Measurements from ENCODE around the gene LRTM2.

The LRTM2 gene

DNA sequence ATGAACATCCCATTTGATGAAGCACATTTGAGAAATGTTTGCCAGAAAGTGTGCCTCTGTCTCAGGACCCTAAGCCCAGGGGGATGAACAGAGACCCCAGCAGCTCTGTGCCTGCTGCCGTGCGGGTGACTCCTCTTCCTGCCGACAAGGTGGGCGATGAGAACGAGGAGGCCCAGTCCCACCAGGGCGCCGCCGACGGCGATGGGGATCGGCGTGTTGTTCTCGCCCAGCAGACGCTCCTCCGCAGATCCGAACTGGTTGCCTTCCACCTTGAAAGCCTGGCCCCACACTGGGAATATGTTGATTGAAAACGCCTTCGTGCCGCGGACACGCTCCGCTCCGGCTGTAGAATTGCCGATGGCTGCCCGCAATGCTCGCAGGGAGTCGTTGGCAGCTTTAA, 44.1 kb downstream of the LRTM2 start:
- DNase-seq (ENCODE audit: low read depth in 2 of 2, low spot score in 1 of 2), result no peak

DNA sequence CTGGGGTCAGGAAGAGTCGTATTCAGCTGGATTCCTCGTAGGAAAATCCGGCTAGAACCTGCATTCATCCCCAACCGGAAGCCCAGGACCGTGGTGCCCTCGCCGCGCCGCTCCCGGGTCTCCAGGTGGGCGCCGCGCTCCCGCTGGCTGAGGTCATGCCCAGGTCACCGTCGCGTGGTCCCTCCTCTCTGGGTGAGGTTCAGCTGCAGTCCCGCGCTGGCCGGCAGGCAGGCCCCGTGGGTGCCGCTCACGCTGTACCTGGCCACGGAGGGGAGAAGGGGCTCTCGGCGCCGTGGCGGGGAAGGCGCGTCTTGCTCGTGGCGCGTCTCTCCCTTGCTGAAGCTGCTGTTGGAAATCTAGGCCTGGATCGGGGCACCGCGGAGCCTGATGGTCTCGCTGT, 44.5 kb downstream of the LRTM2 start:
- no peak for DNase-seq (ENCODE audit: low read depth in 2 of 2, low spot score in 1 of 2)

DNA sequence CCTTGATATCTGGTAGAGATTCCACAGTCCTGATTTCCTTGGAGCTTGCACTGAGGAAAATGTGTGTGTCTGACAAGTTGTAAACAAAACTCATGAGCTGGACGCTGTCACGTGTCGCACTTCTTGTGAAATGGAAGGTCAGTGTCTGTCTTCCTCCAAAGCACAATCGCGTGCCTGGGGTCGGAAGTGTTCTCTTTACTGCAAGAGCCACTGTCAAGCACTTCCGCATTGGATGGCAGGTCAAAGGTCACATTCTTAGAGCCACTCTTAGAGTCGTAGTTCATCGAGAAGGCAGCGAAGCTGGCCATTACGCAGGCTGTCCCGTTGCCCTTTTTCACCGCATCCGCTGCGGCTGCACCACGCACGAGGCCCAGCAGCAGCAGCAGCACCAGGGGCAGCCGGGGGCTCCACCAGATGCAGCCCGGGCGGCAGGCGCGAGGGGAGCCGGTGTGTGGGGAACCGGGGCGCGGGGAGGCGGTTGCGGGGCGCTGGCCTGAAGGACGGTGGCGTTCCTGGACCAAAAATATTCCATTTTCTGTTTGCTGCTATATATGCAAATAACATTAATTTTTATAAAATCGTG, 45.0 kb downstream of the LRTM2 start:
- no peak for DNase-seq (ENCODE audit: low read depth in 2 of 2, low spot score in 1 of 2)

DNA sequence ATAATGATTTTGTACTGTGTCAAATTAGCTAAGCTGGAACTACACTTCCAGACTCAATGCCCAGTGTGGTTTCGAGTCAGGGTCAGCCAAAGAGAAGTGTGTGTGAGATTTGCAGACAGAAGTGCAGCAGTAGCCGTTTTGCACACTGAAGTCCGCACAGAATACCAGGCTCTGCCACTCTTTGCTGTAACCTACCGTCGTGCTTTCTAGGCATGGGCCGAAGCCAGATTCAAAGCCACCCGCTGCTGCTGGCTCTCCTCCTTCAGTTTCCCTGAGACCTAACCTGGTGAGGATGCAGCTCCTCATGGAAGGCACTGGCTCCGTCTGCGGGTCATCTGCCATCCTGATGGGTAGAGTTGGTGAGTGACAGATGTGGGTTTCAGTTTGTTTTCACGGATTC, 48.8 kb downstream of the LRTM2 start:
- DNase-seq (ENCODE audit: low read depth in 2 of 2, low spot score in 1 of 2), result no peak

DNA sequence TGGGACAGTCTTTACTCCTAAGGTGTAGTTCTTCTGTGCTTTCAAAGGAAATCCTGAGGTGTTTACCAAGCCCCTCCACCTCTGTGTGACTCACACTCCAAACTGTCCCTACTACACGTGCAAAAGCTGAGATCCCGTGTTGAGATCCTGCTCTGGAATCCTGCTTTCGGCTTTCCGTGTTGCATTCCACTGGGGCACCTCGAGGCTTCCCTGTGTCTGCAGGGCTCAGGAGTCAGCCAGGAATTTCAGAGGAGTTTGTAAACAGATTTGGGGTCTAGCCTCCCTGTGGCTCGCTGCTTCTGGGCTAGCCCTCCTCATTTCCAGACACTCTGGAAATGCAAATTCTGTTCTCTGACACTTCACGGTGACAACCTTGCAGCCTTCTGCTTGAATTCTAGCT, 49.7 kb downstream of the LRTM2 start:
- no peak for DNase-seq (ENCODE audit: low read depth in 2 of 2, low spot score in 1 of 2)

DNA sequence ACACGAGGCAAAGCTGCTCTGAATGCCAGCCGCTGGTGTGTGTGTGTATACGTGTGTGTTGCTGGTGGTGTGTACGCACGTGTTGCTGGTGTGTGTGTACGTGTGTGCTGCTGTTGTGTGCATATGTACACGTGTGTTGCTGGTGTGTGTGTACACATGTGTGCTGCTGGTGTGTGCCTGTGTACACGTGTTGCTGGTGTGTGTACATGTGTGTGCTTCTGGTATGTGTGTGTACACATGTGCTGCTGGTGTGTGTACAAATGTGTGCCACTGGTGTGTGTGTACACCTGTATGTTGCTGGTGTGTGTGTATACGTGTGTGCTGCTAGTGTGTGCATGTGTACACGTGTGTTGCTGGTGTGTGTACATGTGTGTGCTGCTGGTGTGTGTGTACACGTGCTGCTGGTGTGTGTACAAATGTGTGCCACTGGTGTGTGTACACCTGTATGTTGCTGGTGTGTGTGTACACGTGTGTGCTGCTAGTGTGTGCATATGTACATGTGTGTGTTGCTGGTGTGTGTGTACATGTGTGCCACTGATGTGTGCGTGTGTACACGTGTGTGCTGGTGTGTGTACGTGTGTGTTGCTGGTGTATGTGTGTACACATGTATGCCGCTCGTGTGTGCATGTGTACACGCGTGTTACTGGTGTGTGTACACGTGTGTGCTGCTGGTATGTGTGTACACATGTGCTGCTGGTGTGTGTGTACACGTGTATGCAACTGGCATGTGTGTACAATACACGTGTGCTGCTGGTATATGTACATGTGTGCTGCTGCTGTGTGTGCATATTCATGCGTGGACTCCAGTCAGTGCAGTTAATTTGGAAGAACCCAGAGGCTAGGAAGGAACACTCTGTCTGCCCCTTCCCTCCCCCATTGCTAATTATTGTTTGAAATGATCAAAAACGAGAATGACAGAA, 50.9 kb downstream of the LRTM2 start:
- no peak for DNase-seq (ENCODE audit: low read depth in 2 of 2, low spot score in 1 of 2)

DNA sequence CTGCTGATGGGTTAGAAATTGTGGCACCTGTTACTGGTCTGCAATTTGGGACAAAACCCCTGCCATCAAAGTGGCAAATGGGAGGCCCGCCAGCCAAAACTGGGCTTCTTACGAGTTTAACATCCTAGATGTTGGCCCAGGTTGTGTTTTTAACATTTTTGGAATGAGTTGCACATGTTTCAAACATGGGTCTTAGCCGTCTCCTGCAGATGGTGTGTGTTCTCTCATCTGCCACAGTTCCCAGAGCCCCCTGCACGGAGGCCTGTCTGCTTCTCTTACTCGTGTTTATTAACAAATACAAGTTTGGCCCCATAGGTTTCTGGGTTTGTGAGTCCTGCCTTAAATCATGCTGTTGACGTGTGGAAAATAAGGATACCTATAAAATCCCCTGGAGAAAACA, 51.6 kb downstream of the LRTM2 start:
- no peak for DNase-seq (ENCODE audit: low read depth in 2 of 2, low spot score in 1 of 2)

DNA sequence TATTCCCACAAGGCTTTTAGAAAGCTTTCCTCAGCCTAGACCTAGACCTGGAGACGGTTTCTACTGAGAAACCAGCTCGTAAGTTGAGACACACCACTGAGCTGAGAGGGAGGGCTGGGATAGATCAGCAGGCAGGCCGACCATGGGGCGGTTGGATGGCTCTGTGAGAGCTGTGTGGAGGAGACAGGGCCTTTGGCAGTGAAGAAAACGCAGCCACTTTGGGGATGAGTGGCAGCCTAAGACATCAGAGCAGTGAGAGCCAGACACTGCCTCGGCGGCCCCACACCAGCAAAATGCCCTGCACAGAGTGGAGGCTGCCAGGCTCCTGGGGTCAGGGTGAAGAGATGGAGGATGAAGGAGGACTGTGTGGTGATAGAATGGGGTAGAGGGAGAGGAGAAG, 52.1 kb downstream of the LRTM2 start:
- no peak for DNase-seq (ENCODE audit: low read depth in 2 of 2, low spot score in 1 of 2)

DNA sequence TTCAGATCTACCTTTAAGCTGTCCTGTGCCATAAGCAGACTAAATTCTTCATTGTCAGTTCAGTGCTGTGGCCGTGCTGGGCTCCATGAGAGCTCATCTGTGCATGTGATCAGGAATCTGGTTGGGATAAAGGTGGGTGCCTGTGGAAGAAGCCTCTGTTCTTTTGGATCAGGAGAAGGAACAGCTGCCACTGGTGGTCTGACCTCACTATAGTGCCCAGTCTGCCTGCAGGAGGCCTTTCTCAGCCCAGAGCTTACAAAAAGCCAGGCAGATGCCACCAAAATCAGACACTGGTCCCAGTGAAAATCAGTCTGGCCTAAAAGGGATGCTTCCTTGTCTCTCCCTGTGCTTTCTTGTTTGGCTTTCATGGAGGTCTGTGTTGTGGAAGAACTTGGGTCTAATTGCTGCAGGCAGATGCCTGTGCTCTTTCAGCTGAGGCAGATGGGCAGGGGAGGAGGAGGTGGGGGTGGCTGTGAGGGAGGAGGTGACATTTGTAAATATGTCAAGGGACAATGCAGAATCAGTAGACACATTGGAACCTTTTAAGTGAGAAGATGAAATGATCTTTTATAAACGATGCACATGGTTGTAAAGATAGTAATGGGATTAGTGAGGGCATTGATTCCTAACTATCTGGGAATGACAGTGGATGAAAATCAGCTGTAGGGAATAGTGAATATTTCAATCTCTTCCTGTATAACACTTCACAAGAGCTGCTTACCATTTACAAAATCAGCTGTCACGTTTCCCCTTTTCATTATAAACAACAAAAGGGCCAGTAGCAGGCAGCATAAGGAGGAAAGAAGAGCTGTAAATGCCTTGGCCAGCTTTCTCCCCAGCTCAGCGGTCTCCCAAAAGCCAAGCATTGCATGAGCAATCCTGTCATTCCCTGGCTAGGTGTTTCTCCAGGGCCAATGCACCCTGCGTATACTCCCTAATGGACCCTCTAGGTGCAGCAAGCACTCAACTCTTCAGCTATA, 53.5 kb downstream of the LRTM2 start:
- DNase-seq (ENCODE audit: low read depth in 2 of 2, low spot score in 1 of 2), result no peak

DNA sequence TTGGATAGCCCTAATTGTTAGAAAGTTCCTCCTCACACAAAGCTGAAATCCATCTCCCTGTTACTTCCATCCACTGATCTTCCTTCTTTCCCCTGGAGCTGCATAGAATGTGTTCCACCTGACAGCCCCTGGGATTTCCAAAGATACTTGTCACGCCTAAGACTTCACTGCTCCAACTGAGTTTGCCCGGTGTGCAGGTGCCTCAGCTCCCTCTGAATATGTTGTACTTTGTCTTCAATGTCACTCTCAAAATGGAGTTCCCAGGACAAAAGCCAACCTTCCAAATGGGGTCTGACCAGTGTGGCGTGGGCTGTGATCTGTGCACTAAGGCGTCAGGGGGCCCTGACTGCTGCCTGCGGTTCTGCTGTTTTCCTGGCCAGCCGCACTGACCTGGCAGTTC, 55.2 kb downstream of the LRTM2 start:
- no peak for DNase-seq (ENCODE audit: low read depth in 2 of 2, low spot score in 1 of 2)

DNA sequence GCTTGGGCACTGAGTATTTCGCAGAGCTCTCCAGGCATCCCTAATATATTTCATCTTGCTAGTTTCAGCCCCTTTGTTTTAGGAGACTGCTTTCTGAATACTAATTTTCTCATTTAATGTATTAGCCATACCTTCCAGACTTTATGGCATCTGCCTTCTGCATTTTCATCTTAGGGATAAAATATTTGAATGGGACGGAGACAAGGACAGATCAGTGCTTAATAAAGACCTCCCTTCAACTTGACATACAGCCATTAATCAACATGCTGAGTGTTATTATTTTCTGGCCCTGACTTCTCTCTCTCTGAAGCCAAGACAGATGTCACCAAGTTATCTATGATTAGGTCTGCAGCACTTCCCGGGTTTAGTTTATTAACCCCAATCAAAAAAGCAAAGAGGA, 55.7 kb downstream of the LRTM2 start:
- DNase-seq (ENCODE audit: low read depth in 2 of 2, low spot score in 1 of 2), result no peak

DNA sequence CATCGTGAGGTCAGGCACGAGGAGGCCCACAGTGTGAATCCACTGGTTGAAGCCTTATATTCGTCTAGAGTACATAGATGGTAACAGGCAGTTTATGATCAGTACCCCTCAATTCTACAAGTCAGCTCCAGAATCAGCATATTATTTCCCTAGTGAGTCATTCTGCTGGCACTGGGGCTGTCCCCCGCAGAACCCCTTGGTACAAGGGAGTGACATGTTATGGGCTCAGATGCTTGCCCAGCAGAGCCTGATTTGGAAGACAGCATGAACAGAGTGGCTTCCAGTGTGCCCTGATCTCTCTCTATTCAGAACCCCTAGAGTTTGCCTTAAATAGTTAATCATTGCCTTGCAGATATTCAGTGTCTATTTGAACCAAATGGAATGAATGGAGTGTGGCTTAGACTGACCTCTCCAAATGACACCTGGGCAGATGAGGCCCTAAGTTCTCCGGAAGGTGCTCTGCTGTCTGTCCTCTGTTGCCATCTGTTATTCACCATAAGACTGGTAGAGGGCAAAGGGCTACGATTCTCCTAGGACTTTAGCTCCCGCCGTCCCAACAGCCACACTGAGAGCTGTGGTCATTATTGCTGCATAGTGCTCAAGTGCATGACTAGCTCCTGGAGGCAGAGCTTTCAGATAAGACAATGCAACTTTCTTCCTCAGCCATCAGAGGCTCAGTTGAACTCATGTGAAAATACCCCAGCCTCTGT, 57.0 kb downstream of the LRTM2 start:
- no peak for DNase-seq (ENCODE audit: low read depth in 2 of 2, low spot score in 1 of 2)

DNA sequence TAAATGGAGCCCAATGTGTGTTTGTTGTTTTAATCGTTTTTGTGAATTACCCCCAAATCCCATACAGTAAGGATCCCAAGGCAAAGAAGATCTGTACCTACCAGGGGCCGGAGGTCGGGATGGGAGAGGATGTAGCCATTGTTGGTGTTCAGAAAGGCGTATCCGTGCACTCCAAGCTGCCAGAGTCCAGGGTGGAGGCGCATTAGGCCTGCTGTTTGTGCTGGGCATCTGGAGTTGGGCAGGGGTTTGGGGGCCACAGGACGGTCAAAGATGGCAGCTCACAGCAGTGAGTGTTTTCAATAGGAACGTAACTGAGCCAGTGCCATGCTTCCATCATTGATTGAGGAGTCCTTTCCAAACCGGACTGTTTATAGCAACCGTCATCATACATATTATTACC, 57.8 kb downstream of the LRTM2 start:
- no peak for DNase-seq (ENCODE audit: low read depth in 2 of 2, low spot score in 1 of 2)

DNA sequence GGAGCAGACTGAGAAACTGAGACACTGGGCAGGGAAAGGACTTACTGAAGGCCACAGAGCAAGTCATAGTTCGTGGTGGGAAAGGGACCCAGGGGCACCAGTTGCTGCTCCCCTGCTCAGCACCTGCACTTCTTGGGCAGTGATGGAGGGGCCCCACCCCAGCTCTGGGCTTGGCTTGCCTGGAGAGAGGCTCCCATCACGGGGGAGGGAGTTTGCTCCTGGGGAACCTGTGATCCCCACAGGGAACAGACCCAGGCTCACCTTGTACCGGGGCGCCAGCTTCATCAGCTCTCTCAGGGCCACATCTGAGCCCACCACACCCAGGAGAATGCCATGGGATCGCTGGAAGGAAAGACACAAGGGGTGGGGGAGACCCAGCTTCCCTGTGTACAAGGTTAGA, 58.3 kb downstream of the LRTM2 start:
- DNase-seq (ENCODE audit: low read depth in 2 of 2, low spot score in 1 of 2), result no peak

DNA sequence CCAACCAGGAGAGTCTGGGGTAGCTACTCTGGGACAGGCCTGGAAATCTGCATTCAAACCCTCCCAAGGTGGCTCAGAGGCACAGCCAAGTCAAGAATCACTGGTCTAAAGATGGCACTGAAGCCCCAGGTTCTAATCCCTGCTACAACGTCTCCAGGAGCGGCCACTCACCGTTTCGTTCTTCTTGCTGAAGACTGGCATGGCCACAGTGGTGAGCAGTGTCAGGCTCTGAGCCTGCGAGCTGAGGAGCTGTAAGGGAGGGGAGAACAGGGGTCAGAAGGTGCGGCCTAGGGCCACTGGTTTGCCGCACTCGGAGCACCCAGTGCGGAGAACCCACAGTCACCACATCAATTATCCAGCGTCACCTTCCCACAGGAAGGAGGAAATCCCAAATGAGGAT, 59.3 kb downstream of the LRTM2 start:
- DNase-seq (ENCODE audit: low read depth in 2 of 2, low spot score in 1 of 2), result no peak

DNA sequence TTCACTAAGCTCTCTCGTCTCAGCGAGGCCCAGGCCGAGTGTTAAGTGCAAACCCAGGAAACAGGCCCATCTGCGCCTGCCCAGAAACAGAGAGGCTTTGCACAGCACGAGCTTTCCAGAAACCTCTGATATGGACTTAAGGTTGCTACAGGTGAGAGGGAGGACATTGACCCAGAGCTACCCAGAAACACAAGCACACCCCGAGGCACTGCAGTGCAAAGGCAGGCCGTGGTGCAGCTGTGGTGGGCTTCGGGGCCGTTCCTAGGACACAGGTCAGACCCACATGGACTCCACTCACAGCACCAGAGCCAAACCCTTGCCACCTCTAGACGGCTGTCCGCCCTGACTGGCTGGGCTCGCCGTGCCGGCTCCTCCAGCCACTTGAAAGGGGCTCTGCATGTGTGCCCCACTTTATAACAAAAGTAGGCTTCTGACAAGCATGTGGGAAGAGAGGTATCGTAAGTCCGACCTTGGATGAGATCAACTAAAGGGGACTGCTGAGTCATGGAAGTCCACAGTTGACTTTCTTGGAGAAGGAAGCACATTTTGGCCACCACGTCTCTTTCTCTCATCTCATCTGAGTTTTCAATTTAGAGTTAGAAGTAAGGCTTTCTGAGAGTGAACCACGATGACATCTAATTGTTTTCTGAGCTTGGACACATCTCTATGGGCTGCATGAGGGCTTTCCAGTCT, 59.9 kb downstream of the LRTM2 start:
- DNase-seq (ENCODE audit: low read depth in 2 of 2, low spot score in 1 of 2), result no peak

DNA sequence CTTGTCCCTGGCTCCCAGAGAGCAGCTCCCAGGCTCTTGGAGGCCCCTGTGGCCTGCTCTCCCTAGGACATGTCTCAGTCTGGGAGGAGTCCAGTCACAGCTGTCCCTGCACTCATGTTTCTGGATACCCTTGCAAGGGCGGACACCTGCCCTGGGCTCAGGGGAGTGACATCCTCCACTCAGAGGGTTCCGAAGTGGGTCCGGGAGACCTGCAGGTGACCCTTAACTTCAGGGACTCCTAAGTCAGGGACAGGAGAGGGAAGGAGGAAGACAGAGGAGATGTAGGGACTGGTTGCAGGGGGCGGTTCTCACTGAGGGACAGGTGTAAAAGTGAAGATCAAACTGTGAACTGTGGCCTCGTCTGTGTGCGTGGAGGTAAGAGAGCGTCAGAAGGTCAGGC, 60.5 kb downstream of the LRTM2 start:
- no peak for DNase-seq (ENCODE audit: low read depth in 2 of 2, low spot score in 1 of 2)

DNA sequence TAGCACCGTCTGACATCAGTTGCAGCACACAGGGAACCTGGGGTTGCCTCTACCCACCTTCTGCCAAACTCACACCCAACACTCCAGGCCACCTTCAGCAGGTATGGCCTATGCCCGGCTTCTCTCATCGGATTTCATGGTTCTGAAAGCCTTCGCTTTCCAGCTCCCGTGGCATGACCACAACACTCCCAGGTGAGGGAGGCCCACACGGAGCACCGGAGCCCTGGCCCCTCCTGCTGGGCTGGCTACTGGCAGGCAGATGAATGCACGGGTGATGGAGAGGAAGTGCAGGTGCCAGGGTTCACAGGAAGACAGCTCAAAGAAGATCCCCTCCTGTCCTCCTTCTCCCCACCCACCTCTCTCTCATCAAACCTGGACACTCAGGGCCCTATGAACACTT, 60.9 kb downstream of the LRTM2 start:
- DNase-seq (ENCODE audit: low read depth in 2 of 2, low spot score in 1 of 2), result no peak

DNA sequence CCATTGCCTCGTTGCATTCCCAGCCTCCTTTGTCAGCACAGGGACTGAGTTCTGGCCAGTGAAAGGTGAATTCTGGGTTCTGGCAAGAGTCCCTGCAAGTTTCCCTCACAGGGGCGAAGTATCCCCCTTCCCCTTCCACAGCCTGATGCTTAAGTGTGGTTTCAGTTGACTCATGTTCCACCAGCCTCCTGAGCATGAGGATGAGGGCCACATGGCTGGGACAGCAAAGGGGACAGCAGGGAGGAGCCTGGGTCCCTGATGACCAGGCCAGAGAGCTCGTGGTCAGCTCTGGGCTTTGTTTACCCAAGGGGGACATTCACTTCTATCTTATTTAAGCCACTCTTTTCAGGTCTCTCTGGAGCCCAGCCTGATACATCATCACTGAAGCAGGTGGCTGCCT, 61.6 kb downstream of the LRTM2 start:
- DNase-seq (ENCODE audit: low read depth in 2 of 2, low spot score in 1 of 2), result no peak

DNA sequence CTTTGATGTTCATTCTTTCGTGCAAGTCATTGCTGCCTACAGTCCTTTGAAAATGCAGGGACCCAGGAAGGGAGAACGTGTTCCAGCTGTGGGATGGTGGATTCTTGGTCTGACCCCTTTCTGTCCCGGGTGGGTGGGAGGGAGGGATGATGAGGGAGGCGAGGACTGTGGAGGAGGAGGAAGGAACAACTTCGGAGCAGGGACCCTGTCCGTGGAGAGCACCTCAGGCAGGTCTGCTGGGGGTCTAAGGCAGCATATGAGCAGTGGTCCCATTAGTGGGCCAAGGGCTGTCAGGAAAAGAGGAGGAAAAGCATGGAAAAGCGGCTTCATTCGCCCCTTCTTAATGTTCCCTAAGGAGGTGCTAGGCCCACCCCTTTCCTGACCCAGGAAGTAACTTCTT, 62.0 kb downstream of the LRTM2 start:
- DNase-seq (ENCODE audit: low read depth in 2 of 2, low spot score in 1 of 2), result no peak

Data from stimulated activated CD8-positive, alpha-beta memory T cell treated with anti-CD3 and anti-CD28 coated beads, Interleukin-4, amount 100 ng/mL, for 4 hours (primary cell).